IMR-90 (cell line): ENCODE results near the gene CCDC12. TPM values are rescaled to one million over a fixed set of nuclear protein-coding genes. Genes with fewer than 3 reads are reported as not detected.

ENCODE experiments used
- ATAC-seq: fragments of 200-7000 bp; cut with Tn5 transposase; 2 replicates; pipeline ENCODE4 v1.9.1; 2020; ENCODE audit warnings: low read depth, mild to moderate bottlenecking, moderate library complexity
- BruUV-seq: library from RNA; stranded (reverse); fragments of 400-500 nt; replicated peaks from 2 replicates; lab custom pipeline; 2021; lab: Mats Ljungman, UMichigan
- CTCF ChIA-PET: fragments of 300-600 bp; formaldehyde crosslinking; extraction: SDS; loops from one replicate; lab custom pipeline; 2021; ENCODE audit warnings: antibody characterized with exemption; lab: Yijun Ruan, JAX
- POLR2A ChIA-PET: fragments of 300-600 bp; sonication (Branson Sonifier 250); formaldehyde crosslinking; loops from one replicate; lab custom pipeline; 2022; ENCODE audit warnings: antibody characterized with exemption; ENCODE audit not compliant: unreplicated experiment; lab: Charles Lee
- DNase-seq: peaks from one replicate; pipeline ENCODE4 v3.0.0; 2013
- H2AFZ ChIP-seq: replicated peaks from 2 replicates; pipeline ENCODE3; 2013; ENCODE audit warnings: low read length, mild to moderate bottlenecking; ENCODE audit not compliant: poor library complexity
- H2AK5ac ChIP-seq: 2 replicates; pipeline ENCODE4 v1.6.1; 2013; ENCODE audit warnings: low read depth, low read length, inconsistent platforms
- H2AK9ac ChIP-seq: replicated peaks from 2 replicates; pipeline ENCODE3; 2013; ENCODE audit warnings: mild to moderate bottlenecking, low read depth, low read length, moderate library complexity; ENCODE audit not compliant: poor library complexity
- H2BK120ac ChIP-seq: 2 replicates; pipeline ENCODE4 v1.6.1; 2013; ENCODE audit warnings: low read depth, low read length, inconsistent platforms
- H2BK15ac ChIP-seq: 3 replicates; pipeline ENCODE4 v1.6.1; 2013; ENCODE audit warnings: low read depth, low read length, inconsistent platforms
- H2BK20ac ChIP-seq: 2 replicates; pipeline ENCODE4 v1.6.1; 2013; ENCODE audit warnings: low read depth, mild to moderate bottlenecking, inconsistent platforms, low read length, moderate library complexity
- H2BK5ac ChIP-seq: 2 replicates; pipeline ENCODE4 v1.6.1; 2013; ENCODE audit warnings: mild to moderate bottlenecking, low read depth, low read length, inconsistent platforms; ENCODE audit not compliant: poor library complexity, severe bottlenecking
- H3K14ac ChIP-seq: replicated peaks from 2 replicates; pipeline ENCODE4 v1.6.1; 2013; ENCODE audit warnings: low read depth, low read length, inconsistent platforms
- H3K18ac ChIP-seq: 2 replicates; pipeline ENCODE4 v1.6.1; 2013; ENCODE audit warnings: low read depth, low read length, control low read depth
- H3K23ac ChIP-seq: 2 replicates; pipeline ENCODE4 v1.6.1; 2013; ENCODE audit warnings: low read depth, low read length, inconsistent platforms
- H3K27ac ChIP-seq: 2 replicates; pipeline ENCODE4 v1.5.1; 2013; ENCODE audit warnings: mild to moderate bottlenecking, control low read depth, low read length; ENCODE audit not compliant: insufficient read depth
- H3K27me3 ChIP-seq: 2 replicates; pipeline ENCODE4 v1.6.1; 2013; ENCODE audit warnings: low read length; ENCODE audit not compliant: control insufficient read depth, insufficient read depth
- H3K36me3 ChIP-seq: 2 replicates; pipeline ENCODE4 v1.6.1; 2013; ENCODE audit warnings: low read length, mixed read lengths; ENCODE audit not compliant: control insufficient read depth, insufficient read depth
- H3K4ac ChIP-seq: 2 replicates; pipeline ENCODE4 v1.6.1; 2013; ENCODE audit warnings: low read depth, low read length, inconsistent platforms
- H3K4me1 ChIP-seq: 2 replicates; pipeline ENCODE4 v1.6.1; 2013; ENCODE audit warnings: low read length, mixed read lengths; ENCODE audit not compliant: control insufficient read depth, insufficient read depth
- H3K4me2 ChIP-seq: 2 replicates; pipeline ENCODE4 v1.6.1; 2013; ENCODE audit warnings: low read depth, mild to moderate bottlenecking, control low read depth, low read length, moderate library complexity
- H3K4me3 ChIP-seq: 2 replicates; pipeline ENCODE4 v1.5.1; 2013; ENCODE audit warnings: low read depth, mild to moderate bottlenecking, control low read depth, low read length, moderate library complexity; ENCODE audit not compliant: insufficient read depth
- H3K56ac ChIP-seq: 2 replicates; pipeline ENCODE4 v1.6.1; 2013; ENCODE audit warnings: low read length, inconsistent platforms; ENCODE audit not compliant: insufficient read depth; ENCODE audit errors: extremely low read depth
- H3K79me1 ChIP-seq, 2 experiments: 2 replicates each; pipeline ENCODE4 v1.6.1; 2013; ENCODE audit warnings: low read length in 2 of 2, inconsistent platforms in 1 of 2, low read depth in 1 of 2
- H3K9ac ChIP-seq: 2 replicates; pipeline ENCODE4 v1.6.1; 2013; ENCODE audit warnings: low read depth, low read length, control low read depth
- H3K9me1 ChIP-seq: 2 replicates; pipeline ENCODE4 v1.6.1; 2013; ENCODE audit warnings: low read length, inconsistent platforms; ENCODE audit not compliant: insufficient read depth
- H3K9me3 ChIP-seq: 2 replicates; pipeline ENCODE4 v1.6.1; 2013; ENCODE audit warnings: low read length; ENCODE audit not compliant: control insufficient read depth, insufficient read depth
- H4K20me1 ChIP-seq: 2 replicates; pipeline ENCODE4 v1.6.1; 2013; ENCODE audit warnings: low read length, inconsistent platforms; ENCODE audit not compliant: insufficient read depth
- H4K5ac ChIP-seq: 2 replicates; pipeline ENCODE4 v1.6.1; 2013; ENCODE audit warnings: mild to moderate bottlenecking, low read depth, low read length, control low read depth
- H4K8ac ChIP-seq, 2 experiments: 2 replicates each; pipeline ENCODE4 v1.6.1; 2013; ENCODE audit warnings: low read depth in 2 of 2, low read length in 2 of 2, control low read depth in 1 of 2, inconsistent platforms in 1 of 2
- H4K91ac ChIP-seq: 2 replicates; pipeline ENCODE4 v1.6.1; 2013; ENCODE audit warnings: low read depth, low read length, inconsistent platforms; ENCODE audit not compliant: insufficient read depth
- MAZ ChIP-seq: IDR thresholded peaks from 2 replicates; pipeline ENCODE4 v1.6.1; 2012; ENCODE audit warnings: low read depth, mild to moderate bottlenecking, low read length, improper control_type of control experiment, moderate library complexity, borderline replicate concordance
- RCOR1 ChIP-seq: IDR thresholded peaks from 2 replicates; pipeline ENCODE4 v1.6.1; 2012; ENCODE audit warnings: mild to moderate bottlenecking, low read length, improper control_type of control experiment; ENCODE audit not compliant: insufficient replicate concordance
- SMC3 ChIP-seq: fragments of 150-350 bp; IDR thresholded peaks from 2 replicates; pipeline ENCODE4 v1.6.1; 2016; ENCODE audit warnings: low read depth, mild to moderate bottlenecking, antibody characterized with exemption, low read length, moderate library complexity
- WGBS, 2 experiments: methylation state at CpG; one replicate each; pipeline versions ENCODE4 v1.1.5 to v1.1.7; 2013; ENCODE audit warnings: missing lambda C conversion rate in 2 of 2; ENCODE audit not compliant: insufficient read length in 1 of 2; ENCODE audit errors: extremely low coverage in 2 of 2; 5-methylcytosine and 5-hydroxymethylcytosine counted together
- dilution Hi-C: fragments of 300-500 bp; cut with HindIII; formaldehyde crosslinking; loops from one replicate; pipeline ENCODE4 v1.14.3; 2018; ENCODE audit warnings: low sequenced_read_pairs; ENCODE audit not compliant: unreplicated experiment
- in situ Hi-C: fragments of 300-500 bp; cut with MboI; formaldehyde crosslinking; loops from 3 replicates; pipeline ENCODE4 v1.14.3; 2019; ENCODE audit warnings: low sequenced_read_pairs, inconsistent platforms, mixed read lengths
- intact Hi-C: fragments of 100-400 bp; cut with micrococcal nuclease; formaldehyde crosslinking; loops from 2 replicates; pipeline ENCODE4 v1.10.0; 2022
- polyA plus RNA-seq, 3 experiments: library from polyadenylated mRNA; depleted of rRNA; stranded (reverse); fragments of >200 nt; gene quantifications; 2 replicates each; pipeline ENCODE4 v1.2.3, GENCODE V29; 2012; ENCODE audit warnings: low replicate concordance in 1 of 3
- total RNA-seq: library from RNA; depleted of rRNA; stranded (reverse); fragments of >200 nt; gene quantifications from 2 replicates; pipeline ENCODE4 v1.2.3, GENCODE V29; 2012
- TF ChIP-seq, protein P1 (sequence below): fragments of 150-350 bp; IDR thresholded peaks from 2 replicates; pipeline ENCODE4 v1.6.1; 2017; ENCODE audit warnings: mild to moderate bottlenecking, antibody characterized with exemption, low read length, low read depth

Gene CCDC12
- total and polyA plus RNA-seq, 2 of the 4 experiments (the other 2 are of a cell fraction): 15.2 to 35.1 TPM

DNA sequence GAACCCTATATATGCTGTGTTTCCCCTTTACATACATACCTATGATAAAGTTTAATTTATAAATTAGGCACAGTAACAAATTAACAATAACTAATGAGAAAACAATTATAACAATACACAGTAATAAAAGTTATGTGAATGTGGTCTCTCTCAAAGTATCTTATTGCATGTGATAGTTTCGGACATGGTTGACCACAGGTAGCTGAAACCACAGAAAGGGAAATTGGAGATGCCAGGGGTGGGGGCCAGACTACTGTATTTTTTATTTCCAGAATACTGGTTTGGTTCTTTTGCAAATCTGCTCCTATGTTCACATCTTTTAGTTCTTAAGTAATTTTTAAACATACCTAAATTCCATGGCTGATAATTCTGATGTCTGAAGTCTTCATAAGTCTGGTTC is 58.3 kb downstream of the CCDC12 start:
- Histone ChIP-seq H4K8ac (no peak overlapping the region), H3K4ac (no peak overlapping the region), H3K4me1 (peaks cover 7% of the 10 kb centered on the region; the same call in 1 of the 2 replicates), H3K9me1 (peaks cover 12% of the 10 kb centered on the region), H2BK120ac (no peak overlapping the region), H2BK20ac (no peak overlapping the region), H2BK15ac (no peak overlapping the region), H2AK9ac (no peak overlapping the region), H2AFZ (no peak overlapping the region), H3K9ac (no peak overlapping the region), H3K18ac (no peak overlapping the region), H4K91ac (no peak overlapping the region), H2BK5ac (no peak overlapping the region), H3K36me3 (peaks cover 51% of the 10 kb centered on the region), H3K4me3 (no peak overlapping the region), H3K27ac (no peak overlapping the region), H2AK5ac (no peak overlapping the region), H3K27me3 (no peaks in the 10 kb centered on the region), H3K4me2 (no peak overlapping the region), H3K14ac (no peak overlapping the region), H3K23ac (no peak overlapping the region), H3K9me3 (peaks cover 13% of the 10 kb centered on the region), H3K56ac (no peak overlapping the region), H3K79me1 (peaks cover 0 to 15% of the 10 kb centered on the region in 2 experiments; a peak in 2 of 4 replicates), H4K20me1 (peaks cover 2% of the 10 kb centered on the region; the same call in 1 of the 2 replicates), H4K5ac (no peak overlapping the region)
- intact Hi-C loops: no loop called here
- no CpG with 5 or more reads among the region's 1 CpG for WGBS, 2 experiments
- dilution Hi-C loops: no loop called here
- CTCF ChIA-PET: interaction anchor here (1.2 kb wide), 1 partner anchor 18 kb away, joined by 3 read pairs; no protein-coding TSS in a partner anchor
- DNase-seq (no peak), ATAC-seq (no peak)
- in situ Hi-C loops: loop anchor here (10.0 kb wide), 1 partner anchor 407 kb away; no protein-coding TSS in a partner anchor
- no TSS peak for BruUV-seq
- POLR2A ChIA-PET: no interaction called here
- no peak for TF ChIP-seq RCOR1
- TF ChIP-seq MAZ: no peak
- TF ChIP-seq SMC3: no peak
- TF ChIP-seq, protein P1, sequence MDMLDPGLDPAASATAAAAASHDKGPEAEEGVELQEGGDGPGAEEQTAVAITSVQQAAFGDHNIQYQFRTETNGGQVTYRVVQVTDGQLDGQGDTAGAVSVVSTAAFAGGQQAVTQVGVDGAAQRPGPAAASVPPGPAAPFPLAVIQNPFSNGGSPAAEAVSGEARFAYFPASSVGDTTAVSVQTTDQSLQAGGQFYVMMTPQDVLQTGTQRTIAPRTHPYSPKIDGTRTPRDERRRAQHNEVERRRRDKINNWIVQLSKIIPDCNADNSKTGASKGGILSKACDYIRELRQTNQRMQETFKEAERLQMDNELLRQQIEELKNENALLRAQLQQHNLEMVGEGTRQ: no peak
